Central memory CD8-positive, alpha-beta T cell (primary cell): ENCODE data around the gene ABTB2.

ENCODE experiments used
- ATAC-seq: fragments of 150-1000 bp; cut with Tn5 transposase; replicated peaks from 2 replicates; pipeline ENCODE4 v1.10.0; 2022; ENCODE audit warnings: mild to moderate bottlenecking, moderate FRiP score, moderate number of reproducible peaks; ENCODE audit not compliant: poor library complexity, severe bottlenecking; ENCODE audit errors: extremely low read depth
- DNase-seq, 2 donors: peaks; one replicate each; pipeline ENCODE4 v3.0.0; 2021; ENCODE audit warnings: low spot score in 2 of 2
- H3K27ac Mint-ChIP-seq: one replicate; pipeline ENCODE4 v1.8.0; 2022; ENCODE audit warnings: low read depth, mild to moderate bottlenecking, moderate library complexity, mixed read lengths
- H3K27me3 Mint-ChIP-seq: one replicate; pipeline ENCODE4 v1.8.0; 2022; ENCODE audit warnings: mixed read lengths
- H3K36me3 Mint-ChIP-seq: one replicate; pipeline ENCODE4 v1.8.0; 2022; ENCODE audit warnings: mild to moderate bottlenecking, moderate library complexity, mixed read lengths; ENCODE audit not compliant: insufficient read depth
- H3K4me1 Mint-ChIP-seq: one replicate; pipeline ENCODE4 v1.8.0; 2022; ENCODE audit warnings: mixed read lengths
- H3K4me3 Mint-ChIP-seq: one replicate; pipeline ENCODE4 v1.8.0; 2022; ENCODE audit warnings: mild to moderate bottlenecking, moderate library complexity, mixed read lengths
- H3K9me3 Mint-ChIP-seq: one replicate; pipeline ENCODE4 v1.8.0; 2022; ENCODE audit warnings: mixed read lengths

ABTB2 gene

GRCh38 chr11:34268906-34269430, 88.8 kb downstream of the ABTB2 start:
- Mint-ChIP-seq H3K9me3 (no peaks in the 10 kb centered on the region), H3K4me1 (no peaks in the 10 kb centered on the region), H3K27ac (no peak overlapping the region), H3K36me3 (no peaks in the 10 kb centered on the region), H3K27me3 (no peaks in the 10 kb centered on the region), H3K4me3 (no peak overlapping the region)
- DNase-seq, result no peak
- no peak for ATAC-seq

- H3K9me3 Mint-ChIP-seq, result no peaks in the 10 kb centered on the region
- DNase-seq (no peak), ATAC-seq (no peak)
- no peak overlapping the region for H3K27ac Mint-ChIP-seq
- no peaks in the 10 kb centered on the region for H3K27me3 Mint-ChIP-seq
- no peaks in the 10 kb centered on the region for H3K36me3 Mint-ChIP-seq
- no peak overlapping the region for H3K4me3 Mint-ChIP-seq
- H3K4me1 Mint-ChIP-seq, result no peaks in the 10 kb centered on the region
Measured at GRCh38 chr11:34267417-34267816, 90.4 kb downstream of the ABTB2 start.

DNA sequence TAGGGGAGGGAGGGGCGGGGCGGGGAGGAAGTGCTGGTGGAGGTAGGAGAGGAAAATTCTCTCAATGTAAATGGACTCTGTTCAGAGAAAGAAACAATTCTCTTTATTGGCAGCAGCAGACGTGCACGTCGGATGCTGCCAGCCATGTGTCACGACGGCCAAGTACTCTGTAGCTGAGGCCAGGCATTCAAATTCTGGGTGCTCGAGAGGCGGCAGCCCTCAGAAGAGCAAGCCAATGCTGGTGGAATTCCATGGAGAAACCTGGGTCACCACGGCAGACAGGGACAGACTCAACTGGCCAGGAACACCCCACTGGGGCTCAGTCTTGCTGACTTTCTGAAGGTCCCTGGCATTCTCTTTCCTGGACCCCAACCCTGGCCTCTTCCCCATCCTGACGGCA, 90.8 kb downstream of the ABTB2 start:
- Mint-ChIP-seq H3K4me3 (no peak overlapping the region), H3K27ac (no peak overlapping the region), H3K9me3 (no peaks in the 10 kb centered on the region), H3K36me3 (no peaks in the 10 kb centered on the region), H3K27me3 (no peaks in the 10 kb centered on the region), H3K4me1 (no peaks in the 10 kb centered on the region)
- DNase-seq, result no peak
- no peak for ATAC-seq

DNA sequence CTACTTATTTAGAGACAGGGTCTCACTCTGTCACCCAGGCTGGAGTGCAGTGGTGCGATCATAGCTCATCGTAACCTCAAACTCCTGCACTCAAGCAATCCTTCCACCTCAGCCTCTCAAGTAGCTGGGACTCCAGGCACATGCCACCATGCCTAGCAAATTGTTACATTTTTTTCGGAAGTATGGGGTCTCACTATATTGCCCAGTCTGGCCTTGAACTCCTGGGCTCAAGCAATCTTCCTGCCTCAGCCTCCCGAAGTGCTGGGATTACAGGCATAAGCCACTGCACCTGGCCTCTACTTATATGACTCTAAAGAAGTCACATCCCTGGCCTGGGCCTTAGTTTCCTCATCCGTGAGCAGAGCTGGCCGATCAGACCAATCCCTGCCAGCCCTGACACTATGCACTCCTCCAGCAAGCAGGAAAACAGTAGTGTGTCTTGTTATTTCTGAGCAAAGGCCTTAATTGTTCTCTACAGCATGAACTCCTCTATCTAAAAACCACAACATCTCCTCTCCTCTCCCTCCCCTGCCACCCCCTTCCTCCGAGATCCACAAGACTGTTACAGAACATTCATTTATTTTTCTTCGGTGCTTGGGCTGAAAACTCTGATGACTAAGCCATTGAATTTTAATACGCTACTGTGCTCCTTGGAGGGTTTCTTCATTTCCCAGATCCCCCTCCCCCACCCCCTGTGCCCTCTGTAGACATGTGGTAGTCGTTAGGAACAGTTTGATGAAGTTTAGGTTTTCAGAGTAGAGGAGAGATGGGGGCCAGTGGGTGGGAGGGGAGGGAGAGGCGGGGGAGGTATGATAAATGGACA, 91.5 kb downstream of the ABTB2 start:
- no peak for DNase-seq
- Mint-ChIP-seq H3K27ac (no peak overlapping the region), H3K27me3 (no peaks in the 10 kb centered on the region), H3K4me1 (no peaks in the 10 kb centered on the region), H3K9me3 (no peaks in the 10 kb centered on the region), H3K36me3 (no peaks in the 10 kb centered on the region), H3K4me3 (no peak overlapping the region)
- no peak for ATAC-seq

- H3K9me3 Mint-ChIP-seq, result no peaks in the 10 kb centered on the region
- H3K36me3 Mint-ChIP-seq, result no peaks in the 10 kb centered on the region
- no peak for DNase-seq
- H3K27ac Mint-ChIP-seq, result no peak overlapping the region
- ATAC-seq, result no peak
- no peaks in the 10 kb centered on the region for H3K4me1 Mint-ChIP-seq
- no peak overlapping the region for H3K4me3 Mint-ChIP-seq
- H3K27me3 Mint-ChIP-seq, result no peaks in the 10 kb centered on the region
Measured at GRCh38 chr11:34264303-34265110, 93.3 kb downstream of the ABTB2 start.

GRCh38 chr11:34263441-34264091, 94.2 kb downstream of the ABTB2 start:
- DNase-seq (no peak), ATAC-seq (no peak)
- no peak overlapping the region for H3K27ac Mint-ChIP-seq
- no peaks in the 10 kb centered on the region for H3K27me3 Mint-ChIP-seq
- no peaks in the 10 kb centered on the region for H3K36me3 Mint-ChIP-seq
- no peak overlapping the region for H3K4me3 Mint-ChIP-seq
- no peaks in the 10 kb centered on the region for H3K4me1 Mint-ChIP-seq
- no peaks in the 10 kb centered on the region for H3K9me3 Mint-ChIP-seq

DNA sequence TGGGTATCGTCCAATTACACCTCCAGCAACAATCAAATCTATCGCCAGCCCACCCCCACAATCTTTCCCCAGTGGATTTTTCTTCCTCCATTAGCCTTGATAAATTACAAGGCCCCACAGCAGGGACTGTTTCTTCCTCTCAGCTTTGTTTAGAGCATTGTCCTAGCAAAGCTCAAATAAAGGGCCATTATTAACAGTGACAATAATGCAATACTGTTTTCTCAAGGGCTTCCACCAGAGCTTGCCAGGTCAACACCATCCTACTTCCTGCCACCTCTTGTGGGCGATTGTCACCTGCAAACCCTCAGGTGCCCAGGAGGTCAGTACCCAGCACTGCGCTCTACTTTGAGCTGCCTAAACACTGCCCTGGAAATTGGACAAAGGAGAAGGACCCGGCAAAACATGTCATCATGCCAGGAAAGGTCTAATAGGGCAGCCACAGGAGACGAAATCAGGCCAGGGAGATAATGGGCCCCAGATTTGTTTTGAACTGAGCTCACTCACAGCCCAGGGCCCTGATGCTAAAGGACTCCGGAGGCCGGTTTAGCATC, 95.2 kb downstream of the ABTB2 start:
- Mint-ChIP-seq H3K36me3 (no peaks in the 10 kb centered on the region), H3K27me3 (no peaks in the 10 kb centered on the region), H3K9me3 (no peaks in the 10 kb centered on the region), H3K4me1 (no peaks in the 10 kb centered on the region), H3K4me3 (no peak overlapping the region), H3K27ac (no peak overlapping the region)
- DNase-seq (no peak), ATAC-seq (no peak)

DNA sequence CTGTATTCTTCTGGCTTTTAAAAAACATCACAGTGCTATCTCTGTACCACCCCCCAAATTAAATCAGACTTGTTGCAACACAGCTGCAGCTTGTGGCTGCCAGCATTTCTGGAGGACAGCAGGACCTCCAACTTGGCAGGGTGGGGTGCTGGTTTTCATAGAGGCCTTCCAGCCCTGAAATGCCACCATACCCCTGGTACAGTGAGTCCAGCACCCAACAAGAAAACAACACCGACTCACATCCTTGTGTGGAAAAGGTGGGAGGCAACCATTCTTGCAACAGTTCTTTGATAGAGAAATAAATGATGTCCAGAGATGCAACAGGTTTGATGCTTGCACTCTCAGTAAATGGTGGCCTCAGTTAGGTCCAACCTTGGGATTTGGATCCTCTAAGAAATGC, 96.0 kb downstream of the ABTB2 start:
- ATAC-seq, result no peak
- DNase-seq, result no peak
- peaks cover 3% of the 10 kb centered on the region for H3K27me3 Mint-ChIP-seq
- H3K9me3 Mint-ChIP-seq, result no peaks in the 10 kb centered on the region
- no peak overlapping the region for H3K27ac Mint-ChIP-seq
- H3K4me1 Mint-ChIP-seq, result no peaks in the 10 kb centered on the region
- no peaks in the 10 kb centered on the region for H3K36me3 Mint-ChIP-seq
- no peak overlapping the region for H3K4me3 Mint-ChIP-seq

DNA sequence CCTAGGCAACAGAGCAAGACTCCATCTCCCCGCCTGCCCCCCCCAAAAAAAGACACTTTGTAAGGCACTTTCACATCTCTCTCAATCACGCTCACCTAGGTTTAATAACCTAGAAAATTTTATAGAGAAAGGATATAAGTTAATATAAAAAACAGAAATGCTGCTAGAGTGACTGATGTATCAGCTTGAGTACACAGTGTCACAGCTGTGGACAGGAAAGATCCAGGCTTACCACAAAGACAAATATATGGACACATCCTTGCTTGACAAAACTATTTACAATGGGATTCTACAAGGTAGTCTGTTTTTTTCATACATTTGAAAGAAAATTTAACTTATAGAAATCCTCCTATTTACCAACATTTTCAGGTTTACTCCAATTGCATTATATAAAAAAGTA, 96.7 kb downstream of the ABTB2 start:
- Mint-ChIP-seq H3K36me3 (no peaks in the 10 kb centered on the region), H3K27ac (no peak overlapping the region), H3K4me1 (no peaks in the 10 kb centered on the region), H3K9me3 (no peaks in the 10 kb centered on the region), H3K4me3 (no peak overlapping the region), H3K27me3 (peaks cover 10% of the 10 kb centered on the region)
- ATAC-seq (no peak), DNase-seq (no peak)

DNA sequence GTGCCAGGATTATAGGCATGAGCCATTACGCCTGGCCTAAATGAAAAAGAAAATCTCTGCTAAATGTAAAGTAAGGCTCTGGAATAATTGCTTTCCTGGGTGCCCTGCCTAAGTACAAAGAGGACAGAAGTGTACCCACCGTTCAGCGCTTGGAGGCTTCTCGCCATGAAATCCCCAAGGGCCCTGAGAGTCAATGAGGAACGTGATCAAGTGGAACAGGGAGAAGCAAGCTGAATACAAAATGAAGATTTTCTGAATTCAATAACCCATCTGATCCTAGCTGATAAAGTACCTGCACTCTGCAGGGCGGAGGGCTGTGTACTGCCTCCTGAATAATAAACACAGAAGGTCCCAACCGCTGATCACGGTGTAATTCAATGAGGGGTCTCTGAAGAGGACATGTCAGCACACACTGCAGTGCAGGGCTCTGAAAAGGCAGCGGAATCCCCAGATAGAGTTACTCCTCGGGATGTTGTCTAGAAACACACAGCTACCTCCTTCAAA, 97.7 kb downstream of the ABTB2 start:
- Mint-ChIP-seq H3K27me3 (peaks cover 13% of the 10 kb centered on the region), H3K4me3 (no peak overlapping the region), H3K4me1 (no peaks in the 10 kb centered on the region), H3K9me3 (no peaks in the 10 kb centered on the region), H3K27ac (no peak overlapping the region), H3K36me3 (no peaks in the 10 kb centered on the region)
- DNase-seq (no peak), ATAC-seq (no peak)

- DNase-seq, result no peak
- Mint-ChIP-seq H3K4me1 (no peaks in the 10 kb centered on the region), H3K27me3 (peaks cover 13% of the 10 kb centered on the region), H3K4me3 (no peak overlapping the region), H3K27ac (no peak overlapping the region), H3K9me3 (no peaks in the 10 kb centered on the region), H3K36me3 (no peaks in the 10 kb centered on the region)
- ATAC-seq, result no peak
Measured at GRCh38 chr11:34259087-34259486, 98.7 kb downstream of the ABTB2 start.

DNA sequence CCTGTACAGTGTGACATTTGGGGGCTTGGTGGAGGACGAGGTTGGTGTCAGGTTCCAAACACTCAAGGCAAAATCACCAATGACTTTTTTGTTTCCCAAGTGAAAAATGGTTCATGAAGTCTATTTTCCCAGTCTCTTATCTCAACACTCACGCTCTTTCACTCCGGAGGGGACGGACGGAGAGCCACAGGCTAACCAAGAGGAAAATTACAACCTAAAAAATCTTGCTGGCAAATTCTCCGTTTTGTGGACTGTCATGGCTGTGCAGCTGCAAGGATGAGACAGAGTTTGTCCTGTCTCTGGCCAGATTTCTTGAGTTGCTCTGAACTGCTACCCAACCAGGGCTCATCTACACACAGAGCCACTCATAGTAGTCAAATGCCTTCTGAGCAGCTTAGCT, 101.2 kb downstream of the ABTB2 start:
- Mint-ChIP-seq H3K36me3 (no peaks in the 10 kb centered on the region), H3K4me1 (peaks cover 9% of the 10 kb centered on the region), H3K27me3 (peaks cover 28% of the 10 kb centered on the region), H3K27ac (no peak overlapping the region), H3K9me3 (no peaks in the 10 kb centered on the region), H3K4me3 (no peak overlapping the region)
- no peak for DNase-seq
- no peak for ATAC-seq
